ENCODE measurements around the gene RCC2.

Gene RCC2

DNA sequence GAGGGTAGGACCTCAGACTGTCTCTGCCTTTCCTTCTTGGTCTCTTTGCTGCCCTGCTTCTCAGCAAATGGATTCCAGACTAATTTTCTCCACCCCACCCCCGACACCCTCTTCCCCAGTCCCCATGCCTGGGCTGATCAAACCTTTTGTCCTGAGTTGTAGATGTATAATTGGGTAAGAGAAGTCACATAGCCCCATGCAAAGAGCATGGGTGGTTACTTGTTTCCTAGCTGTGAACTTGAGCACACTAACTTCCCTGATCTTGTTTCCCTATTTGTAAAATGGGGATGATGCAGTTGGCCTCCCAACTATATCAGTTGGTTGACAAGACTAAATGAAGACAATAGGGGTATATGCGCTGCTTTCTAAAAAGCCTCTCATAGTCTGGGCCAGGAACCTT is 58.3 kb downstream of the RCC2 start (continued):
- TF ChIP-seq, protein P1, sequence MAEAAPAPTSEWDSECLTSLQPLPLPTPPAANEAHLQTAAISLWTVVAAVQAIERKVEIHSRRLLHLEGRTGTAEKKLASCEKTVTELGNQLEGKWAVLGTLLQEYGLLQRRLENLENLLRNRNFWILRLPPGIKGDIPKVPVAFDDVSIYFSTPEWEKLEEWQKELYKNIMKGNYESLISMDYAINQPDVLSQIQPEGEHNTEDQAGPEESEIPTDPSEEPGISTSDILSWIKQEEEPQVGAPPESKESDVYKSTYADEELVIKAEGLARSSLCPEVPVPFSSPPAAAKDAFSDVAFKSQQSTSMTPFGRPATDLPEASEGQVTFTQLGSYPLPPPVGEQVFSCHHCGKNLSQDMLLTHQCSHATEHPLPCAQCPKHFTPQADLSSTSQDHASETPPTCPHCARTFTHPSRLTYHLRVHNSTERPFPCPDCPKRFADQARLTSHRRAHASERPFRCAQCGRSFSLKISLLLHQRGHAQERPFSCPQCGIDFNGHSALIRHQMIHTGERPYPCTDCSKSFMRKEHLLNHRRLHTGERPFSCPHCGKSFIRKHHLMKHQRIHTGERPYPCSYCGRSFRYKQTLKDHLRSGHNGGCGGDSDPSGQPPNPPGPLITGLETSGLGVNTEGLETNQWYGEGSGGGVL (tag by site-specific recombination; IDR thresholded peaks at IDR 0.05), result no peak
- TF ChIP-seq, protein P2, sequence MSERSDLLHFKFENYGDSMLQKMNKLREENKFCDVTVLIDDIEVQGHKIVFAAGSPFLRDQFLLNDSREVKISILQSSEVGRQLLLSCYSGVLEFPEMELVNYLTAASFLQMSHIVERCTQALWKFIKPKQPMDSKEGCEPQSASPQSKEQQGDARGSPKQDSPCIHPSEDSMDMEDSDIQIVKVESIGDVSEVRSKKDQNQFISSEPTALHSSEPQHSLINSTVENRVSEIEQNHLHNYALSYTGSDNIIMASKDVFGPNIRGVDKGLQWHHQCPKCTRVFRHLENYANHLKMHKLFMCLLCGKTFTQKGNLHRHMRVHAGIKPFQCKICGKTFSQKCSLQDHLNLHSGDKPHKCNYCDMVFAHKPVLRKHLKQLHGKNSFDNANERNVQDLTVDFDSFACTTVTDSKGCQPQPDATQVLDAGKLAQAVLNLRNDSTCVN (tag by site-specific recombination; optimal IDR thresholded peaks at IDR 0.05), result no peak
- TF ChIP-seq ZNF132 (tag by site-specific recombination; IDR thresholded peaks at IDR 0.05; ENCODE audit: borderline replicate concordance), result no peak

DNA sequence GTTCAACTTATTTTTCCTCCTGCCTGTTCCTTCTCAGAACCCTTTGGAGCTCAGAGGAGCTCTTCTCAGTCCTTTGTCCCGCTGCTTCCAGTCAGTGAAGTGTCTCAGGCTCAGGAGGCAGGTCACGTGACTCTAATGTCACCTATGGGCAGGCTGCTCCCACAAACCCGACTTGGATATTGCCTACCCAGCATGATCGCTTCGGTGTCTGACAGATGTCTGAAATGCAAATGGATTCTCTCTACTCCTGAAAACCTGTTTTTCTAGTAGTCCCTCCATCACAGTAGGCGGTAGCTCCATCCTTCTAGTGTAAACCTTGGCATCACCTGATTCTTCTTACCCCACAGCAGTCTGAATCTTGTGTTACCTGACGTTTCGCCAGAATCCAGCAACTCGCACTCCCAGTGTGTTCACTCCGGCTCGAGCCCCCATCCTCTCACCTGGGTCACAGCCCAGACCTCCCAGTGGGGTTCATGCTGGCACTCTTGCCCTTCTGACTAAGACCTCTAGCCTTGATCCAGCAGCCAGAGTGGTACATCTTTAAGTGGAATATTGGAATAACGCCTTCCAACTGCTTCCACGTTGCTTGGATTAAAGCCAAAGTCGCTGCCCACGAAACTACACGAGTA is 62.0 kb downstream of the RCC2 start:
- ChIA-PET CTCF (interaction anchor here (1.3 to 1.4 kb wide), 2 partner anchors 25 to 41 kb away, joined by 3 to 5 read pairs; no protein-coding TSS in a partner anchor), POLR2A (no interaction called here)
- H3K27ac ChIP-seq (ENCODE audit: extremely low read depth, low read depth, low read length), result no peak overlapping the region
- H3K4me1 ChIP-seq (ENCODE audit: control insufficient read depth, insufficient read depth, low read length), result no peaks in the 10 kb centered on the region
- no peaks in the 10 kb centered on the region for H3K9me3 ChIP-seq (ENCODE audit: control insufficient read depth, insufficient read depth, low read depth, low read length)
- no peaks in the 10 kb centered on the region for H3K36me3 ChIP-seq (ENCODE audit: control insufficient read depth in 2 of 2, insufficient read depth in 1 of 2, low read length in 2 of 2)
- no peak overlapping the region for H3K4me3 ChIP-seq (ENCODE audit: low read depth, low read length)
- TF ChIP-seq ZNF202 (tag by site-specific recombination; IDR thresholded peaks at IDR 0.05; ENCODE audit: borderline replicate concordance), result no peak
- TF ChIP-seq, protein P1 (tag by site-specific recombination; IDR thresholded peaks at IDR 0.05), result no peak
- TF ChIP-seq ZNF600 (tag by site-specific recombination; IDR thresholded peaks at IDR 0.05), result no peak
- no peak for TF ChIP-seq SP2 (tag by site-specific recombination; IDR thresholded peaks at IDR 0.05)
- TF ChIP-seq ZNF768 (tag by site-specific recombination; IDR thresholded peaks at IDR 0.05), result no peak
- TF ChIP-seq, protein P3, sequence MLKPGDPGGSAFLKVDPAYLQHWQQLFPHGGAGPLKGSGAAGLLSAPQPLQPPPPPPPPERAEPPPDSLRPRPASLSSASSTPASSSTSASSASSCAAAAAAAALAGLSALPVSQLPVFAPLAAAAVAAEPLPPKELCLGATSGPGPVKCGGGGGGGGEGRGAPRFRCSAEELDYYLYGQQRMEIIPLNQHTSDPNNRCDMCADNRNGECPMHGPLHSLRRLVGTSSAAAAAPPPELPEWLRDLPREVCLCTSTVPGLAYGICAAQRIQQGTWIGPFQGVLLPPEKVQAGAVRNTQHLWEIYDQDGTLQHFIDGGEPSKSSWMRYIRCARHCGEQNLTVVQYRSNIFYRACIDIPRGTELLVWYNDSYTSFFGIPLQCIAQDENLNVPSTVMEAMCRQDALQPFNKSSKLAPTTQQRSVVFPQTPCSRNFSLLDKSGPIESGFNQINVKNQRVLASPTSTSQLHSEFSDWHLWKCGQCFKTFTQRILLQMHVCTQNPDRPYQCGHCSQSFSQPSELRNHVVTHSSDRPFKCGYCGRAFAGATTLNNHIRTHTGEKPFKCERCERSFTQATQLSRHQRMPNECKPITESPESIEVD (tag by site-specific recombination; IDR thresholded peaks at IDR 0.05), result no peak
- no peak for TF ChIP-seq GLIS1 (tag by site-specific recombination; IDR thresholded peaks at IDR 0.05)
- TF ChIP-seq ZNF510 (tag by site-specific recombination; IDR thresholded peaks at IDR 0.05; ENCODE audit: insufficient replicate concordance), result no peak
- TF ChIP-seq, protein P4, sequence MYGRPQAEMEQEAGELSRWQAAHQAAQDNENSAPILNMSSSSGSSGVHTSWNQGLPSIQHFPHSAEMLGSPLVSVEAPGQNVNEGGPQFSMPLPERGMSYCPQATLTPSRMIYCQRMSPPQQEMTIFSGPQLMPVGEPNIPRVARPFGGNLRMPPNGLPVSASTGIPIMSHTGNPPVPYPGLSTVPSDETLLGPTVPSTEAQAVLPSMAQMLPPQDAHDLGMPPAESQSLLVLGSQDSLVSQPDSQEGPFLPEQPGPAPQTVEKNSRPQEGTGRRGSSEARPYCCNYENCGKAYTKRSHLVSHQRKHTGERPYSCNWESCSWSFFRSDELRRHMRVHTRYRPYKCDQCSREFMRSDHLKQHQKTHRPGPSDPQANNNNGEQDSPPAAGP (tag by site-specific recombination; IDR thresholded peaks at IDR 0.05), result no peak
- TF ChIP-seq ZNF514 (tag by site-specific recombination; IDR thresholded peaks at IDR 0.05), result no peak
- TF ChIP-seq TRIM28 (IDR thresholded peaks at IDR 0.05; ENCODE audit: borderline replicate concordance, low read length), result no peak

DNA sequence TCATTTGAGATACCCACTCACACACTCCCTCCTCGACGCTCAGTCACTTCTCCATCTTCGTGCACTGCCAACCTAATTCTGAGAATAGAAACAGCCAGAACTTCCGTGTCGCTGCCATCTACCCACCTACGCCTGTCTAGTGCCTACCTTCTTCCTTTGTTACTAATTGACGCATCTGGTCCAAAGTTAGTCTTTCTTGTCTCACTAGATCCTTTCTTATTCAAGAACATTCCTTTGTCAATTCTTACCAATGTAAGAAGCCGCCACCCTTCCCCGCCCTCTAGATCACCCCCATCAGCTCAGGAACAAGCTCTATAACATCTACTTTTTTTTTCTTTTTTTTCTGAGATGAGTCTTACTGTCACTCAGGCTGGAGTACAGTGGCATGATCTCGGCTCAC is 63.8 kb downstream of the RCC2 start:
- Histone ChIP-seq H3K4me1 (ENCODE audit: control insufficient read depth, insufficient read depth, low read length) (no peaks in the 10 kb centered on the region), H3K27ac (ENCODE audit: extremely low read depth, low read depth, low read length) (no peak overlapping the region), H3K9me3 (ENCODE audit: control insufficient read depth, insufficient read depth, low read depth, low read length) (no peaks in the 10 kb centered on the region), H3K36me3 (ENCODE audit: control insufficient read depth in 2 of 2, insufficient read depth in 1 of 2, low read length in 2 of 2) (no peaks in the 10 kb centered on the region), H3K4me3 (ENCODE audit: low read depth, low read length) (no peak overlapping the region)
- ChIA-PET POLR2A (no interaction called here), CTCF (interaction anchor here (0.6 kb wide), 1 partner anchor 120 kb away, joined by 5 read pairs; no protein-coding TSS in a partner anchor)
- TF ChIP-seq SCRT2 (tag by site-specific recombination; IDR thresholded peaks at IDR 0.05) (no peak), ZNF2 (tag by site-specific recombination; IDR thresholded peaks at IDR 0.05) (no peak), SCRT1 (tag by site-specific recombination; IDR thresholded peaks at IDR 0.05; ENCODE audit: borderline replicate concordance) (no peak), ZNF169 (tag by site-specific recombination; IDR thresholded peaks at IDR 0.05) (no peak), ZNF837 (tag by site-specific recombination; IDR thresholded peaks at IDR 0.05) (no peak)
- TF ChIP-seq, protein P5, sequence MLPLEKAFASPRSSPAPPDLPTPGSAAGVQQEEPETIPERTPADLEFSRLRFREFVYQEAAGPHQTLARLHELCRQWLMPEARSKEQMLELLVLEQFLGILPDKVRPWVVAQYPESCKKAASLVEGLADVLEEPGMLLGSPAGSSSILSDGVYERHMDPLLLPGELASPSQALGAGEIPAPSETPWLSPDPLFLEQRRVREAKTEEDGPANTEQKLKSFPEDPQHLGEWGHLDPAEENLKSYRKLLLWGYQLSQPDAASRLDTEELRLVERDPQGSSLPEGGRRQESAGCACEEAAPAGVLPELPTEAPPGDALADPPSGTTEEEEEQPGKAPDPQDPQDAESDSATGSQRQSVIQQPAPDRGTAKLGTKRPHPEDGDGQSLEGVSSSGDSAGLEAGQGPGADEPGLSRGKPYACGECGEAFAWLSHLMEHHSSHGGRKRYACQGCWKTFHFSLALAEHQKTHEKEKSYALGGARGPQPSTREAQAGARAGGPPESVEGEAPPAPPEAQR (tag by site-specific recombination; IDR thresholded peaks at IDR 0.05), result no peak
- TF ChIP-seq, protein P4 (tag by site-specific recombination; IDR thresholded peaks at IDR 0.05), result no peak
- TF ChIP-seq, protein P6, sequence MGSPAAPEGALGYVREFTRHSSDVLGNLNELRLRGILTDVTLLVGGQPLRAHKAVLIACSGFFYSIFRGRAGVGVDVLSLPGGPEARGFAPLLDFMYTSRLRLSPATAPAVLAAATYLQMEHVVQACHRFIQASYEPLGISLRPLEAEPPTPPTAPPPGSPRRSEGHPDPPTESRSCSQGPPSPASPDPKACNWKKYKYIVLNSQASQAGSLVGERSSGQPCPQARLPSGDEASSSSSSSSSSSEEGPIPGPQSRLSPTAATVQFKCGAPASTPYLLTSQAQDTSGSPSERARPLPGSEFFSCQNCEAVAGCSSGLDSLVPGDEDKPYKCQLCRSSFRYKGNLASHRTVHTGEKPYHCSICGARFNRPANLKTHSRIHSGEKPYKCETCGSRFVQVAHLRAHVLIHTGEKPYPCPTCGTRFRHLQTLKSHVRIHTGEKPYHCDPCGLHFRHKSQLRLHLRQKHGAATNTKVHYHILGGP (tag by site-specific recombination; IDR thresholded peaks at IDR 0.05), result no peak

Measured in HEK293 (cell line).